SKM-1 treated with dmso at 0.1 percent for 144 hours (cell line): ENCODE measurements around the gene ARAP2.

ENCODE experiments used
- DNase-seq: peaks from one replicate; lab custom pipeline; 2025; ENCODE audit not compliant: unreplicated experiment; lab: John Stamatoyannopoulos, UW

ARAP2 gene

GRCh38 chr4:36224972-36225903 is 19.1 kb downstream of the ARAP2 start:
- DNase-seq, result no peak

- no peak for DNase-seq
These were observed 21.6 kb downstream of the ARAP2 start for GRCh38 chr4:36222702-36223101.

- DNase-seq, result no peak
These were observed 23.5 kb downstream of the ARAP2 start for GRCh38 chr4:36220776-36221175.

GRCh38 chr4:36218121-36218520 is 26.2 kb downstream of the ARAP2 start:
- DNase-seq, result no peak

- no peak for DNase-seq
These were observed 28.7 kb downstream of the ARAP2 start for GRCh38 chr4:36215627-36216026.

- DNase-seq, result no peak
These were observed 29.4 kb downstream of the ARAP2 start for GRCh38 chr4:36214735-36215485.

GRCh38 chr4:36213977-36214376 is 30.3 kb downstream of the ARAP2 start:
- DNase-seq, result no peak

- DNase-seq, result no peak
These were observed 33.2 kb downstream of the ARAP2 start for GRCh38 chr4:36211084-36211483.

- no peak for DNase-seq
These were observed 34.2 kb downstream of the ARAP2 start for GRCh38 chr4:36209941-36210649.

- no peak for DNase-seq
These were observed 35.3 kb downstream of the ARAP2 start for GRCh38 chr4:36208893-36209473.

GRCh38 chr4:36207831-36208520 is 36.3 kb downstream of the ARAP2 start:
- no peak for DNase-seq

- no peak for DNase-seq
These were observed 36.9 kb downstream of the ARAP2 start for GRCh38 chr4:36207367-36207766.

- no peak for DNase-seq
These were observed 37.6 kb downstream of the ARAP2 start for GRCh38 chr4:36206603-36207311.

GRCh38 chr4:36206012-36206411 is 38.3 kb downstream of the ARAP2 start:
- no peak for DNase-seq

GRCh38 chr4:36198861-36199260 is 45.5 kb downstream of the ARAP2 start:
- no peak for DNase-seq

GRCh38 chr4:36198068-36198808 is 46.1 kb downstream of the ARAP2 start:
- no peak for DNase-seq

GRCh38 chr4:36197501-36197900 is 46.8 kb downstream of the ARAP2 start:
- DNase-seq, result no peak

GRCh38 chr4:36196145-36196913 is 48.0 kb downstream of the ARAP2 start:
- DNase-seq, result no peak
